ENCODE measurements around the gene PTPRD.

GRCh38 chr9:8816361-8816760 lies 1796.4 kb downstream of the PTPRD start:
- TF ChIP-seq BCL11A (tag by site-specific recombination; IDR thresholded peaks at IDR 0.05; ENCODE audit: low read depth): no peak
- no peak for TF ChIP-seq CTCF (tag by site-specific recombination; IDR thresholded peaks at IDR 0.05)
- no peak for TF ChIP-seq ZFP69B (tag by site-specific recombination; IDR thresholded peaks at IDR 0.05)
- no peak for TF ChIP-seq SCRT1 (tag by site-specific recombination; IDR thresholded peaks at IDR 0.05; ENCODE audit: borderline replicate concordance)
- peak; percentile 81; the same call in 1 of the 2 replicates for TF ChIP-seq MYNN (tag by site-specific recombination; IDR thresholded peaks at IDR 0.05; ENCODE audit: borderline replicate concordance)
- no peak for TF ChIP-seq ZIC2 (tag by site-specific recombination; IDR thresholded peaks at IDR 0.05)
- TF ChIP-seq ZBTB10 (tag by site-specific recombination; IDR thresholded peaks at IDR 0.05): no peak
- no peak for TF ChIP-seq ZNF221 (tag by site-specific recombination; IDR thresholded peaks at IDR 0.05; ENCODE audit: borderline replicate concordance)
- TF ChIP-seq ZNF114 (tag by site-specific recombination; IDR thresholded peaks at IDR 0.05): no peak
- TF ChIP-seq MZF1 (tag by site-specific recombination; IDR thresholded peaks at IDR 0.05; ENCODE audit: borderline replicate concordance): no peak
- TF ChIP-seq ZNF639 (tag by site-specific recombination; IDR thresholded peaks at IDR 0.05): no peak
- TF ChIP-seq ZNF302 (tag by site-specific recombination; IDR thresholded peaks at IDR 0.05; ENCODE audit: low read depth): no peak
- TF ChIP-seq ZNF549 (tag by site-specific recombination; IDR thresholded peaks at IDR 0.05): no peak
